GM12878 (cell line): ENCODE results near the gene CCDC184. TPM values are rescaled to one million over a fixed set of nuclear protein-coding genes. Genes with fewer than 3 reads are reported as not detected.

Experiments used
- ATAC-seq: fragments of 200-7000 bp; cut with Tn5 transposase; 3 replicates; pipeline ENCODE4 v1.9.1; 2020; ENCODE audit warnings: mild to moderate bottlenecking, moderate library complexity
- BruUV-seq: library from RNA; stranded (reverse); fragments of 400-500 nt; replicated peaks from 2 replicates; lab custom pipeline; 2021; lab: Mats Ljungman, UMichigan
- CTCF ChIA-PET: fragments of 300-600 bp; sonication (Branson Sonifier 250); formaldehyde crosslinking; extraction: SDS; loops from one replicate; lab custom pipeline; 2021; ENCODE audit warnings: inconsistent platforms; lab: Yijun Ruan, JAX
- POLR2A ChIA-PET: fragments of 350-600 bp; formaldehyde crosslinking; extraction: SDS; loops from one replicate; lab custom pipeline; 2021; ENCODE audit warnings: inconsistent platforms; lab: Charles Lee
- RAD21 ChIA-PET: fragments of 300-600 bp; sonication (Branson Sonifier 250); formaldehyde crosslinking; loops from one replicate; lab custom pipeline; 2023; ENCODE audit warnings: antibody characterized with exemption; ENCODE audit not compliant: unreplicated experiment; lab: Charles Lee
- SMC1A ChIA-PET: fragments of 300-600 bp; sonication (Branson Sonifier 250); formaldehyde crosslinking; loops from one replicate; lab custom pipeline; 2023; ENCODE audit not compliant: unreplicated experiment, uncharacterized antibody; lab: Charles Lee
- DNase-seq: peaks from one replicate; pipeline ENCODE4 v3.0.0-alpha.2; 2011; ENCODE audit warnings: low read depth, low spot score
- FAIRE-seq: peaks from 3 replicates; lab custom pipeline; 2011; peaks lifted over from hg19 to GRCh38; lab: Jason Lieb, UNC
- H2AFZ ChIP-seq: 2 replicates; pipeline ENCODE4 v1.6.0; 2011; ENCODE audit warnings: low read depth, low read length, control low read depth; ENCODE audit not compliant: control insufficient read depth
- H3K27ac ChIP-seq: 2 replicates; pipeline ENCODE4 v1.5.1; 2011; ENCODE audit warnings: control low read depth; ENCODE audit not compliant: control insufficient read depth, insufficient read depth
- H3K27me3 ChIP-seq, 2 experiments: replicated peaks in 1 of 2; 2 replicates each; pipeline versions ENCODE4 v1.6.0 to v1.6.1; 2011; ENCODE audit warnings: low read length in 1 of 2; ENCODE audit not compliant: control insufficient read depth in 2 of 2, insufficient read depth in 2 of 2
- H3K36me3 ChIP-seq, 2 experiments: 2 replicates each; pipeline ENCODE4 v1.5.1; 2011; ENCODE audit warnings: low read length in 1 of 2; ENCODE audit not compliant: control insufficient read depth in 2 of 2, insufficient read depth in 2 of 2
- H3K4me1 ChIP-seq: 2 replicates; pipeline ENCODE4 v1.6.1; 2011; ENCODE audit warnings: mild to moderate bottlenecking, low read length, moderate library complexity, mixed read lengths; ENCODE audit not compliant: control insufficient read depth, insufficient read depth
- H3K4me2 ChIP-seq: 2 replicates; pipeline ENCODE4 v1.6.0; 2011; ENCODE audit warnings: control low read depth; ENCODE audit not compliant: control insufficient read depth, insufficient read depth
- H3K4me3 ChIP-seq: fragments of 200-600 bp; sonication (generic); 2 replicates; pipeline ENCODE4 v1.5.1; 2016
- H3K79me2 ChIP-seq: 2 replicates; pipeline ENCODE4 v1.6.0; 2011; ENCODE audit warnings: low read length; ENCODE audit not compliant: control insufficient read depth, insufficient read depth
- H3K9ac ChIP-seq: 2 replicates; pipeline ENCODE4 v1.8.0; 2011; ENCODE audit warnings: low read length, control low read depth, mixed read lengths; ENCODE audit not compliant: control insufficient read depth, insufficient read depth
- H3K9me3 ChIP-seq: replicated peaks from 3 replicates; pipeline ENCODE4 v1.5.1; 2011; ENCODE audit warnings: mild to moderate bottlenecking, low read length; ENCODE audit not compliant: control insufficient read depth, insufficient read depth
- H4K20me1 ChIP-seq: 2 replicates; pipeline ENCODE4 v1.6.0; 2011; ENCODE audit not compliant: control insufficient read depth, insufficient read depth
- CBX5 ChIP-seq: sonication (generic); IDR thresholded peaks from 2 replicates; pipeline ENCODE4 v1.6.1; 2016; ENCODE audit warnings: low read depth, moderate library complexity, mild to moderate bottlenecking, inconsistent platforms
- CHD4 ChIP-seq: fragments of 200-600 bp; sonication (generic); IDR thresholded peaks from 2 replicates; pipeline ENCODE4 v1.6.1; 2016; ENCODE audit warnings: mild to moderate bottlenecking
- KLF5 ChIP-seq: fragments of 450-650 bp; IDR thresholded peaks from 2 replicates; pipeline ENCODE4 v1.6.1; 2014; ENCODE audit warnings: mild to moderate bottlenecking; ENCODE audit not compliant: partially characterized antibody
- NR2C2 ChIP-seq: IDR thresholded peaks from 2 replicates; pipeline ENCODE4 v1.6.1; 2011; ENCODE audit warnings: borderline replicate concordance, low read depth; ENCODE audit not compliant: control insufficient read depth, insufficient read length
- RAD21 ChIP-seq: IDR thresholded peaks from 2 replicates; pipeline ENCODE4 v1.6.1; 2011; ENCODE audit warnings: mild to moderate bottlenecking, low read depth, low read length, moderate library complexity; ENCODE audit not compliant: insufficient read depth
- SMAD1 ChIP-seq: fragments of 450-650 bp; IDR thresholded peaks from 2 replicates; pipeline ENCODE4 v1.6.1; 2018; ENCODE audit warnings: mild to moderate bottlenecking, low read depth; ENCODE audit not compliant: partially characterized antibody
- WGBS: methylation state at CpG from one replicate; pipeline ENCODE4 v1.1.6; 2016; ENCODE audit warnings: low lambda C conversion rate; ENCODE audit not compliant: insufficient replicate concordance, insufficient coverage; ENCODE audit errors: missing lambda C conversion rate; 5-methylcytosine and 5-hydroxymethylcytosine counted together
- in situ Hi-C: fragments of 300-500 bp; cut with MboI; formaldehyde crosslinking; loops from 9 replicates; pipeline ENCODE4 v1.14.3; 2018; ENCODE audit warnings: mixed read lengths
- intact Hi-C: fragments of 100-400 bp; cut with micrococcal nuclease; formaldehyde crosslinking; loops from one replicate; pipeline ENCODE4 v1.14.2; 2022; ENCODE audit not compliant: unreplicated experiment
- polyA plus RNA-seq, 11 experiments: library from polyadenylated mRNA; depleted of rRNA in 4 of 11; unstranded in 6 of 11; stranded (reverse) in 5 of 11; fragments of >200 nt; fragmentation: Nextera tagmentation in 4 of 11; fragmentation: Illumina TruSeq in 1 of 11; extraction: Ambion mirVana in 4 of 11; extraction: Trizol in 1 of 11; gene quantifications; 1 replicate in 1 of 11; 2 replicates in 10 of 11; pipeline versions ENCODE4 v1.2.1 to v1.2.3, GENCODE V29; 2011 to 2016; ENCODE audit warnings: inconsistent platforms in 2 of 11, missing spikeins in 2 of 11, low read depth in 1 of 11
- total RNA-seq, 4 experiments: library from RNA; depleted of rRNA in 3 of 4; stranded (reverse); fragments of >200 nt in 3 of 4; fragmentation: Illumina TruSeq in 1 of 4; extraction: Trizol in 1 of 4; gene quantifications; 2 replicates each; pipeline versions ENCODE4 v1.2.1 to v1.2.3, GENCODE V29; 2013 to 2021
- TF ChIP-seq, protein P1 (sequence below): fragments of 450-650 bp; IDR thresholded peaks from 2 replicates; pipeline ENCODE4 v1.6.1; 2017; ENCODE audit warnings: antibody characterized with exemption, mild to moderate bottlenecking, moderate library complexity
- TF ChIP-seq, protein P2 (sequence below): fragments of 450-650 bp; formaldehyde crosslinking; IDR thresholded peaks from 2 replicates; pipeline ENCODE4 v1.4.0; 2022; ENCODE audit warnings: mild to moderate bottlenecking, moderate library complexity

Gene CCDC184
- total and polyA plus RNA-seq, 10 of the 15 experiments (the other 5 are each of a cell fraction or from before 2014, with no cell fraction given), result not detected

DNA sequence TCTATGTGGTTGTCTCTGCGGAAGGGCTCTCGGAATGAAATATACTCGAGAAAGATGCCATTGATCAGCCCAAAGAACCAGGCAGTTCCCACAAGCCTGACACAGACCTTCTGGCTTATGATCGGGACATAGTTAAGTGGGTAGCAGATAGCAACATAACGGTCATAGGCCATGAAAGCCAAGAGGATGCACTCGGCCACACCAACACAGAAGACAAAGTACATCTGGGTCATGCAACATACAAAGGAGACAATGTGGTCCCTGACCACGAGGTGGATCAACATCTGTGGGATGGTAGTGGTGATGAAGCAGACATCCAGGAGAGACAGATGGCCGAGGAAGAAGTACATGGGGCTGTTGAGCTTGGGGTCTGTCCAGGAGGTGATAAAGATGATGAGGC is 19.3 kb downstream of the CCDC184 start:
- ChIA-PET RAD21 (no interaction called here), POLR2A (no interaction called here), CTCF (no interaction called here), SMC1A (no interaction called here)
- DNase-seq, result no peak
- Histone ChIP-seq H3K27me3 (no peaks in the 10 kb centered on the region), H3K36me3 (no peaks in the 10 kb centered on the region), H4K20me1 (no peaks in the 10 kb centered on the region), H2AFZ (no peak overlapping the region), H3K9me3 (peaks cover 8% of the 10 kb centered on the region), H3K9ac (no peak overlapping the region), H3K4me1 (0 out of 2 replicates have a peak, but pooled peaks cover 2% of the 10 kb centered on the region), H3K79me2 (peaks cover 13% of the 10 kb centered on the region), H3K27ac (no peak overlapping the region), H3K4me3 (no peak overlapping the region), H3K4me2 (no peak overlapping the region)
- no peak for TF ChIP-seq CBX5
- no peak for TF ChIP-seq NR2C2
- TF ChIP-seq, protein P1, sequence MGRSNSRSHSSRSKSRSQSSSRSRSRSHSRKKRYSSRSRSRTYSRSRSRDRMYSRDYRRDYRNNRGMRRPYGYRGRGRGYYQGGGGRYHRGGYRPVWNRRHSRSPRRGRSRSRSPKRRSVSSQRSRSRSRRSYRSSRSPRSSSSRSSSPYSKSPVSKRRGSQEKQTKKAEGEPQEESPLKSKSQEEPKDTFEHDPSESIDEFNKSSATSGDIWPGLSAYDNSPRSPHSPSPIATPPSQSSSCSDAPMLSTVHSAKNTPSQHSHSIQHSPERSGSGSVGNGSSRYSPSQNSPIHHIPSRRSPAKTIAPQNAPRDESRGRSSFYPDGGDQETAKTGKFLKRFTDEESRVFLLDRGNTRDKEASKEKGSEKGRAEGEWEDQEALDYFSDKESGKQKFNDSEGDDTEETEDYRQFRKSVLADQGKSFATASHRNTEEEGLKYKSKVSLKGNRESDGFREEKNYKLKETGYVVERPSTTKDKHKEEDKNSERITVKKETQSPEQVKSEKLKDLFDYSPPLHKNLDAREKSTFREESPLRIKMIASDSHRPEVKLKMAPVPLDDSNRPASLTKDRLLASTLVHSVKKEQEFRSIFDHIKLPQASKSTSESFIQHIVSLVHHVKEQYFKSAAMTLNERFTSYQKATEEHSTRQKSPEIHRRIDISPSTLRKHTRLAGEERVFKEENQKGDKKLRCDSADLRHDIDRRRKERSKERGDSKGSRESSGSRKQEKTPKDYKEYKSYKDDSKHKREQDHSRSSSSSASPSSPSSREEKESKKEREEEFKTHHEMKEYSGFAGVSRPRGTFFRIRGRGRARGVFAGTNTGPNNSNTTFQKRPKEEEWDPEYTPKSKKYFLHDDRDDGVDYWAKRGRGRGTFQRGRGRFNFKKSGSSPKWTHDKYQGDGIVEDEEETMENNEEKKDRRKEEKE, result no peak
- TF ChIP-seq, protein P2, sequence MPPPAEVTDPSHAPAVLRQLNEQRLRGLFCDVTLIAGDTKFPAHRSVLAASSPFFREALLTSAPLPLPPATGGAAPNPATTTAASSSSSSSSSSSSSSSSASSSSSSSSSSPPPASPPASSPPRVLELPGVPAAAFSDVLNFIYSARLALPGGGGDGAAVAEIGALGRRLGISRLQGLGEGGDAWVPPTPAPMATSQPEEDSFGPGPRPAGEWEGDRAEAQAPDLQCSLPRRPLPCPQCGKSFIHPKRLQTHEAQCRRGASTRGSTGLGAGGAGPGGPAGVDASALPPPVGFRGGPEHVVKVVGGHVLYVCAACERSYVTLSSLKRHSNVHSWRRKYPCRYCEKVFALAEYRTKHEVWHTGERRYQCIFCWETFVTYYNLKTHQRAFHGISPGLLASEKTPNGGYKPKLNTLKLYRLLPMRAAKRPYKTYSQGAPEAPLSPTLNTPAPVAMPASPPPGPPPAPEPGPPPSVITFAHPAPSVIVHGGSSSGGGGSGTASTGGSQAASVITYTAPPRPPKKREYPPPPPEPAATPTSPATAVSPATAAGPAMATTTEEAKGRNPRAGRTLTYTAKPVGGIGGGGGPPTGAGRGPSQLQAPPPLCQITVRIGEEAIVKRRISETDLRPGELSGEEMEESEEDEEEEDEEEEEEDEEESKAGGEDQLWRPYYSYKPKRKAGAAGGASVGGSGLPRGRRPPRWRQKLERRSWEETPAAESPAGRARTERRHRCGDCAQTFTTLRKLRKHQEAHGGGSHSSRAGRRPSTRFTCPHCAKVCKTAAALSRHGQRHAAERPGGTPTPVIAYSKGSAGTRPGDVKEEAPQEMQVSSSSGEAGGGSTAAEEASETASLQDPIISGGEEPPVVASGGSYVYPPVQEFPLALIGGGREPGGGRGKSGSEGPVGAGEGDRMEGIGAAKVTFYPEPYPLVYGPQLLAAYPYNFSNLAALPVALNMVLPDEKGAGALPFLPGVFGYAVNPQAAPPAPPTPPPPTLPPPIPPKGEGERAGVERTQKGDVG (CRISPR knock-in tag), result no peak
- TF ChIP-seq SMAD1, result no peak
- TF ChIP-seq KLF5, result no peak
- no peak for TF ChIP-seq CHD4
- TF ChIP-seq RAD21, result no peak
- WGBS, result 91% methylated on average over 8 of the region's 8 CpGs
- FAIRE-seq, result no peak
- in situ Hi-C loops, result no loop called here
- no TSS peak for BruUV-seq
- intact Hi-C loops, result no loop called here
- no peak for ATAC-seq
